Lower leg skin (tissue), 3 donors: ENCODE measurements around the gene ABCF2.

Experiments
- CTCF ChIP-seq, 3 donors: fragments of 450-650 bp; IDR thresholded peaks; one replicate each; pipeline ENCODE4 v1.5.1; 2016; ENCODE audit warnings: antibody characterized with exemption in 3 of 3, mild to moderate bottlenecking in 3 of 3, moderate library complexity in 2 of 3
- POLR2A ChIP-seq, 2 donors: fragments of 450-650 bp; IDR thresholded peaks; one replicate each; pipeline ENCODE4 v1.6.1; 2016 to 2017; ENCODE audit warnings: antibody characterized with exemption in 2 of 2, mild to moderate bottlenecking in 1 of 2, moderate library complexity in 1 of 2

- no peak for TF ChIP-seq CTCF (IDR thresholded peaks at IDR 0.05)
- no peak for TF ChIP-seq POLR2A (IDR thresholded peaks at IDR 0.05)
These were observed 52.6 kb downstream of the ABCF2 start for GRCh38 chr7:151174246-151175046.
